HG03460 (cell line): ENCODE measurements around the gene ELAVL3.
A peak's percentile ranks its signal among the peaks of the same experiment; 100 is the strongest.
"Not testable (repeated sequence)": the region's sequence is repeated elsewhere in the genome, so short reads cannot be mapped to it uniquely, and the experiment has no call there.

ENCODE experiments used
- ATAC-seq: cut with Tn5 transposase; IDR thresholded peaks from one replicate; pipeline ENCODE4 v1.9.1; 2021; ENCODE audit not compliant: unreplicated experiment

Gene ELAVL3

DNA sequence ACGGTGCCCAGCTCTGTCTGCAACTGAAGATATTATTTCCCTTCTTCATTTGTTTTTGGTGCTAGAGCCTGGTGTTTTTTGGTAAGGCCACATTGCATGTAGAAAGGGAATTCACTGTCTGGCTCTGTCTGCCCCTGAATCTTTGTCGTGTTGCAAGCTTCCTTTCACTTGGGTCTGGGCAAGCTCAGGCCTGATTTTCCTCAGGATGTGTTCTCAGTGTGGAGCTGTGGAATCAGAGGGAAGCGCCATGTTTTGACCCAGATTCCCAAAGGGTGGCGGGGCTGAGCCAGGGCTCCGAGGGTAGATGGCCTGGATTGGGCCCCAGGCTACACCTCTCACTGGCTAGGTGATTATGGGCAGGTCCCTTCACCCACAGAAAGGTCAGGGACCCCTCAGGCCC, 36.8 kb downstream of the ELAVL3 start:
- no peak for ATAC-seq

GRCh38 chr19:11437955-11438354, 42.9 kb downstream of the ELAVL3 start:
- no peak for ATAC-seq

DNA sequence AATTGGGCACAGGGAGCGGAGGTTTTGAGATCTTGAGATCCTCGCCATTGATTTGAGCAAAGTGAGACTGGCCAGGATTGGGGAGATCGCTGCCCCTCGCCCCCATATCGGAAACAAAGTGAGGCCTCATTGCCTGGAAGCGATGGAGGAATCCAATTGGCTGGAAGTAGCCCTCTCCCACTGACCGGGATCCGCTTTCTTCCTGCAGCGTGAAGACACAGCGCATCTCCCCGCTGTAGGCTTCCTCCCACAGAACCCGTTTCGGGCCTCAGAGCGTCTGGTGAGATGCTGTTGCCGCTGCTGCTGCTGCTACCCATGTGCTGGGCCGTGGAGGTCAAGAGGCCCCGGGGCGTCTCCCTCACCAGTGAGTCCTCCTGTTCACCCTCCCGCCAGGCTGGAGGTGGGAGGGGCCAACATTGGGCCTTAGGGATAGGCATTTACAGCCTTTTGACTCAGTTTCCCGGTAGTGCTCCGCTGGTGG, 45.0 kb downstream of the ELAVL3 start:
- ATAC-seq: no peak

DNA sequence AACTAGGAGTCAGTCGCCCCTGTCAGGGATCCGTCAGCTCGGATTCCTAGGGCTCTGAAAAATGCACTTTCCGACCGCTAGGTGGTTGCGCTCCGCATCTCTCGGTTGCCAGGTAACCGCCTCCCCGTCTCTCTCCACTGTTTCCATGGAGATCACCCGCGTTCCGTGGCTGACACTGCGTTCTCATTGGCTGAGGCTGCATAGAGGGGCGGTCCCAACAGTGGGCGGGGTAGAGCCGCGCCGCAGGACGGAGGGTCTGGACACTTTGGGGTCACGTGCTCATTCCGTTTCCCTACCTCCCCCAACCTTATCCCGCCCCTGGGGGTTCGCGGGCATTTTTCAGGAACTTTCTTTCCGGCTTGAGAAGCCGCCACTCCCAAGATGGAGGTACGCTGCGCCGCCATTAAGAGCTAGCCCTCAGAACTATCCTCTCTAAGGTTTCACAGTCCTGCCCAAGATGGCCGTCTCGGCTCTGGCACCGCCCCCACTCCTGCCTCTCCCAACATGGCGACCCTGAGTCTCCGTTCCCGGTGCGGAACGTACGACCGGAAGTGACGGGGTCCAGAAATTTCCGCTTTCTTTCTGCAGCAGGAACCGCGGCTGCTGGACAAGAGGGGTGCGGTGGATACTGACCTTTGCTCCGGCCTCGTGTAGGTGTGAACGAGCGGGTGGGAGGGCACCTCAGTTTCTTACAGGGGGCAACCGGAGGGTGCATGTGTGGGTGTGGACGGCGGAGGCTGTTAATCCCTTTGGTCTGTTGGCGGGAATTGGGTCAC, 45.6 kb downstream of the ELAVL3 start, which contains the start of the genes ODAD3 and PRKCSH:
TSS of gene ODAD3 (minus strand) at position 65 of the 776 bp plus-strand sequence. CDS start 105 bp downstream, outside the sequence.
TSS of gene PRKCSH (plus strand) at position 579 of the 776 bp plus-strand sequence. CDS start 483 bp downstream, outside the sequence.
- ATAC-seq: peak; percentile 86

GRCh38 chr19:11434703-11435056, 46.2 kb downstream of the ELAVL3 start:
- ATAC-seq: no peak

- not testable (repeated sequence) for ATAC-seq
These were observed 47.3 kb downstream of the ELAVL3 start for GRCh38 chr19:11433526-11433925.

- ATAC-seq: no peak
These were observed 54.2 kb downstream of the ELAVL3 start for GRCh38 chr19:11426656-11427055.

GRCh38 chr19:11425719-11426457, 55.0 kb downstream of the ELAVL3 start:
- ATAC-seq: no peak

GRCh38 chr19:11423791-11424181, 57.1 kb downstream of the ELAVL3 start:
- no peak for ATAC-seq

GRCh38 chr19:11423164-11423790, 57.6 kb downstream of the ELAVL3 start:
- no peak for ATAC-seq

GRCh38 chr19:11422163-11423065, 58.4 kb downstream of the ELAVL3 start:
- ATAC-seq: peak; percentile 56

DNA sequence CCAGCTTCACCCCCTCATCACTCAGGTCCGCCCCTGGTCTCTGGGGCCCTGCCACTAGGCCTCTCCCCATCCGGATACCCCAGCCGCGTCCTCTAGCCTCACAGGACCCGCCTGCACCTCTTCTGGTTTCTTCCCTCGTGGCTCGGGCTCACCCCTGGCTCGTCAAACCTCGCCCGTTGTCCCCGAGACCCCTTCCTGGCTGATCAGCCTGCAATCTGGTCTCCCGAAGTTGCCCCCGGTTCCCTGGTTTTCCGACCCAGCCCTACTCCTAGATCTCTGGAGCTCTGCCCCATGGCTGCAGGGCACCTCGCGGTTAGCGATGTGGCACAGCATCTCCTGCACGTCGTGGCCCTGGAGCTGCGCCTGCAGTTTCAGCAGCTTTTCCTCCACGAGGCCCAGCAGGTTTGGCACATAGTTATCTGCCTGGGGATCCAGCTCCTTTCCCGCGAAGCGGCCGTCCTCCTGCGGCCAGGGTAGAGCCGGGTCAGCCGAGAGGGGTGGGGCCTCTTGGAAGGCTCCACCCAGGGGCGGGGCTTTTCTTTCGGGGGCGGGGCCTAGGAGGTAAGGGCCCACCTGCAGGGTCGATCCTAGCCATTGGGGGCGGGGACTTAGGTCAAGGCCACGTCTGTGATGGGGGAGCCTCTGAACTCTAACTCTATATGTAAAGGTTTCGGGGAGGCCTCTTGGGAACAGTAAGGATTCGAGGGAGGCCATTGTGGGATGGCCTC, 59.3 kb downstream of the ELAVL3 start:
- peak; percentile 49 for ATAC-seq

DNA sequence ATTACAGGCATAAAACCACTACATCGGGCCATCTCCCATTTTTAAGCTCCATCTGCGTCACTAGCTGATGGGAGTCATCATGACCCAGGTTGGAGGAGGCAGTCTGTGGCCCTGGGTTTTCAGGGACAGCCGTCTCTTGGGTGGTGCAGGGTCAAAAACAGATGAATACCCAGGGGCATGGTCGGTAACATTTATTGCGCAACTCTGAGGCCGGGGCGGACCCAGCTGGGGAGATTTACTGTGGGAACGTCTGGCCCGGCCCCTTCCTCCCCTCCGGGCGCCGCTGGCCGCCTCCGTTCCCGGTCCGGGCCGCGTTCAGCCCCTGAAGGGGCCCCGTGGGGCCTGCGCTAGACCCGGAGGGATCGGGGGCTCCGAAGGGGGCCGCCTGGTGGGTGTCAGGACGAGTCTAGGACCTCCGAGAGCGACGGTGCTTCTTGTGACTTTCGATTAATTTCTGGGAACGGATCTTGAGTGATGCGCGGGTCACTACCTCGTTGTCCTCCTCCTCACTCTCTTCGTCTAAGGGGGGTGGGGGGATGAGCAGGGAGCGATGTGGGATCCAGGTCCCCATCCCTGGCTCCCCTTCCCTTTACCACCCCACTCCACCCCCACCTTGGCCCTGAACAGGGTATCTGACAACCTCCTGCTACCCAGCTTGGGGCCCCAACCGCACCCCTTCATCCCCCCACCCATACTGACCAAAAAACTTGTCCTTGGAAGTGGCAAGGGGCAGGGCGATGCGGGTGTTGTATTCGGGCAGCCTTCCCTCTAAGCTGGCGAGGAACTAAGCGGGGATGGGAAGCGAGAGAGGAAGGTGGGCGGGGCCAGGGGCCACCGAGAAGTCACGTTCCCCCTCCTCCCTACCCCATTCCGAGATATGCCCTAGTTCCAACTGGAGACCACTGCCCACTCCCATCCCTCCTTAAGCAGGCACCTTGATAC, 60.1 kb downstream of the ELAVL3 start:
- no peak for ATAC-seq

- no peak for ATAC-seq
These were observed 62.0 kb downstream of the ELAVL3 start, which contains the start of gene RGL3 for GRCh38 chr19:11418549-11419506. TSS of gene RGL3 (minus strand) at chr19:11419314. CDS start at chr19:11419278, 36 bp downstream.

DNA sequence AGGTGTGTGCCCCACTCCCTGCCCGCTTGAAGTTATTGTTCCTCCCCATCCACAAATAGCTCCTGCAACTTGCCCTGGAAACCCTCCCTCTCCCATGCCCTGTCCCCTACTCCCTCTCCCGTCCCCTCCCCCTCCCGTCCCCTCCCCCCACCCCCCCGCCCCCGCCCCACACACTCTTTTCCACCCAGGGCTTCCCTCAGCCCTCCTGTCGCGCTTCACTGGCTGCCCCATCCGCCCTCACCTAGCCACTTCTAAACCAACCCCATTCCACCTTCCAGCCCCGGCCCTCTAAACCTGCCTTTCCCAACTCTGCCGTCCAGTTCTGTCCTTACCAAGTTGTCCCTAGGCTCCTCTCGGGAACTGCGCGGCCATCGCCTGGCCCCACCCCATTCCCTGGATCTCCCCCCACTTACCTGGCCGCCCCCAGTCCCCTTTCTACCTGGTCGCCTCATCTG, 62.7 kb downstream of the ELAVL3 start:
- ATAC-seq: no peak

GRCh38 chr19:11416346-11417052, 64.3 kb downstream of the ELAVL3 start:
- no peak for ATAC-seq

GRCh38 chr19:11414544-11414943, 66.3 kb downstream of the ELAVL3 start:
- ATAC-seq: no peak
